Tibial nerve (tissue), 4 donors: ENCODE results near the gene LRRC27. TPM values are rescaled to one million over a fixed set of nuclear protein-coding genes. Genes with fewer than 3 reads are reported as not detected.

Experiments
- DNase-seq, 2 donors: peaks; one replicate each; pipeline ENCODE4 v3.0.0-alpha.2; 2019; ENCODE audit warnings: low spot score in 2 of 2
- H3K27ac ChIP-seq, 4 donors: fragments of 200-600 bp; sonication (generic) in 3 of 4; one replicate each; pipeline ENCODE4 v1.5.1; 2017 to 2019; ENCODE audit warnings: mild to moderate bottlenecking in 1 of 4
- H3K27me3 ChIP-seq, 2 donors: fragments of 200-600 bp; sonication (generic) in 1 of 2; one replicate each; pipeline versions ENCODE4 v1.5.1 to v1.6.0; 2017 to 2019
- H3K36me3 ChIP-seq, 3 donors: fragments of 200-600 bp; sonication (generic); one replicate each; pipeline ENCODE4 v1.5.1; 2018 to 2019
- H3K4me1 ChIP-seq, 4 donors: fragments of 200-600 bp; sonication (generic) in 3 of 4; one replicate each; pipeline ENCODE4 v1.5.1; 2017 to 2019
- H3K4me3 ChIP-seq, 4 donors: fragments of 200-600 bp; sonication (generic) in 3 of 4; one replicate each; pipeline ENCODE4 v1.5.1; 2017 to 2019; ENCODE audit warnings: mild to moderate bottlenecking in 1 of 4, moderate library complexity in 1 of 4
- H3K9me3 ChIP-seq, 4 donors: fragments of 200-600 bp; sonication (generic) in 3 of 4; one replicate each; pipeline ENCODE4 v1.5.1; 2017 to 2019
- CTCF ChIP-seq, 5 experiments: fragments of 200-600 bp in 3 of 5; fragments of 450-650 bp in 2 of 5; sonication (generic) in 3 of 5; IDR thresholded peaks; one replicate each; pipeline ENCODE4 v1.5.1; 2016 to 2019; ENCODE audit warnings: antibody characterized with exemption in 5 of 5, mild to moderate bottlenecking in 3 of 5, moderate library complexity in 2 of 5
- EP300 ChIP-seq, 2 donors: sonication (generic); formaldehyde crosslinking; IDR thresholded peaks; one replicate each; pipeline ENCODE4 v1.6.1; 2017; ENCODE audit warnings: antibody characterized with exemption in 2 of 2, mild to moderate bottlenecking in 1 of 2
- POLR2A ChIP-seq, 2 donors: fragments of 450-650 bp; IDR thresholded peaks; one replicate each; pipeline ENCODE4 v1.6.1; 2017; ENCODE audit warnings: antibody characterized with exemption in 2 of 2, mild to moderate bottlenecking in 2 of 2, moderate library complexity in 2 of 2
- WGBS, 2 donors: methylation state at CpG; one replicate each; pipeline ENCODE4 v1.1.5; 2018; 5-methylcytosine and 5-hydroxymethylcytosine counted together
- total RNA-seq, 4 donors: library from RNA; depleted of rRNA; stranded (reverse); fragments of >200 nt; gene quantifications; one replicate each; pipeline ENCODE4 v1.1.0, GENCODE V29; 2016

LRRC27 gene
- total RNA-seq, 4 donors from 2014 or later, result 10.1 to 21.6 (median 17.9) TPM

GRCh38 chr10:132400041-132400546, 68.1 kb downstream of the LRRC27 start:
- no peak overlapping the region for H3K4me3 ChIP-seq
- peak overlapping the region in 2 of 4 donors; percentile 38 to 66 for H3K27ac ChIP-seq
- H3K27me3 ChIP-seq, result no peaks in the 10 kb centered on the region
- no peaks in the 10 kb centered on the region for H3K9me3 ChIP-seq
- no peak for DNase-seq
- WGBS, 2 donors, result 89 to 93% methylated on average over 7 to 9 of the region's 9 CpGs
- peaks cover 0 to 57% (median 30%) of the 10 kb centered on the region in 4 donors for H3K4me1 ChIP-seq
- H3K36me3 ChIP-seq, result peaks cover 0 to 12% (median 0%) of the 10 kb centered on the region in 3 donors
- TF ChIP-seq CTCF (IDR thresholded peaks at IDR 0.05) (no peak), EP300 (IDR thresholded peaks at IDR 0.05) (no peak), POLR2A (IDR thresholded peaks at IDR 0.05) (no peak)

DNA sequence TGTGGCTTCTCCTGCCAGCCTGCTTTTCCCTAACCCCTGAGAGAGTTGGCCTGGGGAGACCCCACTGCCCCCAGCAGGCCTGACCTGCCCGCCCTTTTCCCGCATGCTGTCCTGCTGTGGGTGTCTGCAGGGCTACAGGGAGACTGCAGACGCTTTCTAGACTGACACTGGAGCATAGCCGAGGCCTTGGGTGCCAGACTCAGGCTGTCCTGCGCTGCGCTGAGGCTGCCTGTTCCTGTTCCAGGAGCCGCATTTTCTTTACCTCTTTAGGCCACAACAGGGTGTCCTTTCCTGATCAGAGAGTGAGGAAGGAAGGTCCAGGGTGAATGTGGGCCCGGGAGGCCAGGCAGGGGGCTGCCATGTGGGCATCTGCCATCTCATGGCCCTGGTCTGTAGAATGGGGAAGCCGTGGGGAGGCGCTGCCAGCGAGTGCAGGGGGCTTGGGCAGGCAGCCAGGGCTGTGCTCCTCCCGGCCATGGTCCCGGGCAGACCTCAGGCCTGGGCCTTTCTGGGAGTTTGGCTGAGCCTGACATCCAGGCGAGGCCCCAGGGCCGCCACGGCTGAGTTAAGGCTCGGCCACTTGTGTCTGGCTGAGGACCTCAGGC, 68.7 kb downstream of the LRRC27 start:
- no peak for DNase-seq
- WGBS, 2 donors, result 61% methylated on average over 12 to 17 of the region's 17 CpGs
- TF ChIP-seq EP300 (IDR thresholded peaks at IDR 0.05) (no peak), CTCF (IDR thresholded peaks at IDR 0.05) (no peak), POLR2A (IDR thresholded peaks at IDR 0.05) (no peak)

DNA sequence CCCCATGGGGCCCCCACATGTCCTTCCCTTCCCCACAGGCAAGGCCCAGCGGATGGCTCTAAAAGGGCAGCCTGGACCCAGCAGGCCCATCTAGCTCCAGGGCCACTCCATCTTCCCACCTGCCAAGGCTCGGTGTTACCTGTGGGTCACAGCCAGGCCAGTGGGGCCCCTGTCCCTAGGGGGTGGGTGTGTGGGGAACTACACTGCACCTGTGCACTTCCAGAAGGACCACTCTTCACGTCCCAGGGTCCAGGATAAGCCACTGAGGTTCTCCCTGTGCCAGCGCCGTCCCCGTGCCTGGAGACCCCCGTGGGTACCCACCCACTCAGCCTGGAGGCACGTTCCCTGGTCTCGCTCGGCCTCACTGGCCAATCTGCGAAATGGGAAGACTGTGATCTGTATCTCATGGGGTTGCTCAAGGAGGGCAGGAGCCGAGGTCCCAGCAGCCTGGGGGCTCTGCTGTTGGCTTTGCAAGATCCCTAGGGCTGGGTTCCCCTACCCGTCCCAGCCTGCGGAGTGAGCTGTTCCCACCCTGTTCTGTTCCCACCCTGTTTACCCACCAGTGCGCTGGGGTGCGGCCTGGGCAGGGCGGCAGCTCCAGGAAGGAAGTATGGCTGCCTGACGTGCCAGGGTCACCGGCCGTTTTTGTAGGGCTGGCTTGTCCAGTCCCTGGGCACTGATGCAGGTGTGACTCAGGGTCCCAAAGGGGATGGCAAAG, 69.6 kb downstream of the LRRC27 start:
- Histone ChIP-seq H3K27ac (peak overlapping the region; percentile 10 to 66 (median 49)), H3K27me3 (no peaks in the 10 kb centered on the region), H3K4me1 (peaks cover 0 to 49% (median 29%) of the 10 kb centered on the region in 4 donors), H3K4me3 (no peak overlapping the region), H3K9me3 (no peaks in the 10 kb centered on the region), H3K36me3 (peaks cover 0 to 27% (median 0%) of the 10 kb centered on the region in 3 donors)
- DNase-seq, result no peak
- 73 to 96% methylated on average over 5 to 20 of the region's 20 CpGs for WGBS, 2 donors
- TF ChIP-seq POLR2A (IDR thresholded peaks at IDR 0.05), result no peak
- no peak for TF ChIP-seq EP300 (IDR thresholded peaks at IDR 0.05)
- no peak for TF ChIP-seq CTCF (IDR thresholded peaks at IDR 0.05)

More for the DNA sequence above, 68.7 kb downstream of the LRRC27 start:
- no peaks in the 10 kb centered on the region for H3K9me3 ChIP-seq
- peak overlapping the region; percentile 10 to 66 (median 49) for H3K27ac ChIP-seq
- no peaks in the 10 kb centered on the region for H3K27me3 ChIP-seq
- peaks cover 0 to 52% (median 30%) of the 10 kb centered on the region in 4 donors for H3K4me1 ChIP-seq
- H3K4me3 ChIP-seq, result no peak overlapping the region
- H3K36me3 ChIP-seq, result peaks cover 0 to 18% (median 0%) of the 10 kb centered on the region in 3 donors

- Histone ChIP-seq H3K4me3 (no peak overlapping the region), H3K9me3 (no peaks in the 10 kb centered on the region), H3K27me3 (no peaks in the 10 kb centered on the region), H3K4me1 (peaks cover 0 to 57% (median 31%) of the 10 kb centered on the region in 4 donors), H3K36me3 (peaks cover 0 to 35% (median 0%) of the 10 kb centered on the region in 3 donors), H3K27ac (no peak overlapping the region)
- no peak for TF ChIP-seq EP300 (IDR thresholded peaks at IDR 0.05)
- no peak for TF ChIP-seq POLR2A (IDR thresholded peaks at IDR 0.05)
- TF ChIP-seq CTCF (IDR thresholded peaks at IDR 0.05), result no peak
- DNase-seq, result no peak
- WGBS, 2 donors, result 89 to 90% methylated on average over 22 to 24 of the region's 24 CpGs
These were observed 70.8 kb downstream of the LRRC27 start for GRCh38 chr10:132402781-132403241.
